Stimulated activated CD4-positive, alpha-beta T cell treated with anti-CD3 and anti-CD28 coated beads, Interleukin-12 subunit alpha, Interleukin-12 subunit beta, amount 100 ng/mL, for 24 hours (primary cell): ENCODE results near the gene TUFT1.

Experiments
- DNase-seq, 2 experiments: peaks; one replicate each; pipeline ENCODE4 v3.0.0-alpha.2; 2020; ENCODE audit warnings: low read depth in 2 of 2

TUFT1 gene, protein sequence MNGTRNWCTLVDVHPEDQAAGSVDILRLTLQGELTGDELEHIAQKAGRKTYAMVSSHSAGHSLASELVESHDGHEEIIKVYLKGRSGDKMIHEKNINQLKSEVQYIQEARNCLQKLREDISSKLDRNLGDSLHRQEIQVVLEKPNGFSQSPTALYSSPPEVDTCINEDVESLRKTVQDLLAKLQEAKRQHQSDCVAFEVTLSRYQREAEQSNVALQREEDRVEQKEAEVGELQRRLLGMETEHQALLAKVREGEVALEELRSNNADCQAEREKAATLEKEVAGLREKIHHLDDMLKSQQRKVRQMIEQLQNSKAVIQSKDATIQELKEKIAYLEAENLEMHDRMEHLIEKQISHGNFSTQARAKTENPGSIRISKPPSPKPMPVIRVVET

DNA sequence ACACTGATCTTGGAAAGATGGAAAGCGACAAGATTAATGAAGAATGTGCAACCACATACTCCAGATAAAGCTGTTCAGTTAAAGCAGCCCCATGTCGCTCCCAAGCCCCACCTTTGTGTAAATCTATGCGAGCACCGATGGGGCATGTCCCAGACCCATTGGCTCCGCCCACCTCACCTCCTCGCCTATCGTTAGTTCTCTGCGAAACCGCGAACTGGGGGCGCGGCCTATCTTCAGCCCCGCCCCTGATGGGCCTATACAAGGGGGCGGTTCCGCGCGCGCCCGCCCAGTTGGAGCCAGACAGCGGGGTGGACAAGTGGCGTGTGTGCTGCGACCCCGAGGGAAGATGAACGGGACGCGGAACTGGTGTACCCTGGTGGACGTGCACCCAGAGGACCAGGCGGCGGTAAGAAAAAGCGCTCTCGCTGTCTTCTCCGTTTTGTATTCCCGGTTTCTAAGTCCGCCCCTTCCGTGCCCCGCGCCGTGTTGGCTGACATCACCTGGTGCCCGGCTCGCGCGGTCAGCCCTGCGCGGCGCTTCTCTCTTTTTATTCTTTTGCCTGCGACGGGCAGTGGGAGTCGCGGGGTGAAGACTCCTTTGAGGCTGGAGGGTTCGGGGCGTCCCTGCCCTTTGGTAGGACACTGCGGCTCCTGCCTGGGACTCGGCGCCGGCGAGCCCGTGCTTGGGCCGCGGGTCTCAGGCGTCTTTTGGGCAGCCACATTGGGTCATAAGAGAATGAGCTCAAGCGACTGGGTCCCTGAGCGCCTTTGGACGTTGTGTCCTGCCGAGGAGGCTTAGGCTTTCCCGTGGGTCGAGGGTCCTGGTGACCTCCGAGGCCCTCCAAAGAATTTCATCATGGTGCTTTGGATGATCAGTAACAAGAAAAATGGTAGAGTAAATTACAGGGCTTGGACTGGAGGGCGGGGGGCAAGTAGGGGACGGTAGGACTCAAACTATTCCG is at the start of gene TUFT1:
TUFT1 (plus strand) TSS at position 289 of the 961 bp plus-strand sequence; CDS start at position 347, 58 bp downstream.
- DNase-seq: peak; percentile 73 to 93

DNA sequence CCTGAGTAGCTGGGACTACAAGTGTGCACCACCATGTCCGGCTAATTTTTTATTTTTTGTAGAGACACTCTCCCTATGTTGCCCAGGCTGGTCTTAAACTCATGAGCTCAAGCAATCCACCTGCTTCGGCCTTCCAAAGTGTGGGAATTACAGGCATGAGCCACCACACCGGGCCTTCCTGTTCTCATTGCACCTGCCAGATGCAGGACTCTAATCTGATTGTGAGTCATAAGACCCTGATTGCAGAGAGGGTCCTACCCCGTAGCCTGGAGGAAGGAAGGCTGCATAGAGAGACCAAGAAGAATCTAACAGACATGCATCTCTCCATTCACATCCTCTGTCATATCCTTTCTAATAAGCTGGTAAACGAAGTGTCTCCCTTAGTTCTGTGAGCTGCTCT is 48.5 kb upstream of the TUFT1 start:
- DNase-seq: no peak

DNA sequence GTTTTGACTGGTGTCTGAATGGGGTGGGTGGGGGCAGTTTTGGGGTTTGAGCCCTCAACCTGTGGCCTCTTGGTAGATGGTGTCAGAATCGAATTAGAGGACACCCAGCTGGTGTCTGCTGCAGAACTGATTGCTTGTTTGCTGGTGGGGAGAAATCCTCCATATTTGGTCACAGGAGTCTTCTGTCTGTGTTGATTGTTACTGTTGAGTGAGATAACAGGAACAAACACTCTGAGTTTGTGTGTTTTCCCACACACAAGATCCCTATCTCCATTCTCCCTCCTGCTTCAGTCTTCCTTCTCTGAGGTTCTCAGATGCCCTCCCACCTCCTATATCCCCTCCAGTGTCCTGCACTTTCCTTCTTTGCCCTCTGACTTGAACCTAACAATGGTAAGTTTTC is 48.0 kb upstream of the TUFT1 start:
- DNase-seq: no peak

DNA sequence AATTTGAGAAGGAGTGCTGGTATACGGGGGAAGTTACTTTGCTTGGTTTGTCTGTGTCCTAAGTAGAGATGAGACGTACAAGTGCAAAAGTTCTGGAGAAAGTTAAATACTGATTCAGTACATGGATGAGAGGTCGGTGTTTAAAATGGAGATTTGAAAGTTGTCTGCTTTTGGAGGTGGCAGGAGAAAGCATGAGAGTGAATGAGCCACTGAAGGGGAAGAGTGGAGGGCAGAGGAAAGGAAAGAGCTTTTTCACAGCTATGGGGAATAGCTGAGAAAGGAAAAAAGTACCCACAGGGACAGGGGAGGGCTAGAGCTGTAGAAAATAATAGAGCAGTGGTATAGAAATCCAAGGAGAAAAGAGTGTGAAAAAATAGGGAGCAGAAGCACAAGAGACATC is 47.1 kb upstream of the TUFT1 start:
- no peak for DNase-seq

DNA sequence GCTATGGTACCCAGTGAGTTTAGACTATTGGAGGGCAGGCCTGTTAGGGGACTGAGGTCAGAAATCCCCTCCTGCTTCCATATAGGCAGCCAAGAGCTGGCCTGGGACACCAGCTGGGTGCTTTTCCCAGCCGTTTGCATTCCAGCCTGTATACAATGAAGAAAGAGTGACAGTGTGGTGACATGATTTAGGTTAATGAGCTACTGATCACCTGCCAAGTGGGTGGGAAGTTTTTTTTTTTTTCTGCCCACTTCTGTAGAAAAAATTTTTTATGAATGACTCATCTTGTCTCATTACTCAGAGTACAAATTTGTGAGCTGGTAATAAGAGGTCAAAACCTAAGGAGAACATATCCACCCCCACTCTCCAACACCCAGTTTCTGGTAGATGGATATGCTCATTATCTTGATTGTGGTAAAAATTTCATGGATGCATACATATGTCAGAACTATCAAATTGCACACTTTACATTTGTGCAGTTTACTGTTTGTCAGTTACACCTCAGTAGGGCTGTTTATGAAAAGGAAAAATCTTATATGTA is 45.3 kb upstream of the TUFT1 start:
- DNase-seq: no peak

DNA sequence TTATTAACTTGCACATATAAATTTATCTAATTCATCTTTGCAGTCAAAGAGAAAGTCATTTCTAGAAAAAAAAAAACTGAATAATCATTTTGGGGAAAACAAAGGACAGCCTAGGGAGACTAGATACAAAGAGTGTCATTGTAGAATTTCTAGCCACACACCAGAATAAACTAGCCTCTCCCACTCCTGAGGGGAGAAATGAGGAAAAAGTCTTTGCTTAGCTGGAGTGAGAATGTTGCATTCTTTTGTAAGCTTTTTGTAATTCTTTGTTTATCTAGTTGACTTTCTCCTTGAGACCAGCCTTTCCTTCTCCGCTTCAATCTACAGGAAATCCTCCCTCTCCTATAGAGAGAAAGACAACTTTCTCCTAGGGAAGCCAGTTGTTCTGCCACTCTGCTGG is 44.8 kb upstream of the TUFT1 start:
- no peak for DNase-seq

DNA sequence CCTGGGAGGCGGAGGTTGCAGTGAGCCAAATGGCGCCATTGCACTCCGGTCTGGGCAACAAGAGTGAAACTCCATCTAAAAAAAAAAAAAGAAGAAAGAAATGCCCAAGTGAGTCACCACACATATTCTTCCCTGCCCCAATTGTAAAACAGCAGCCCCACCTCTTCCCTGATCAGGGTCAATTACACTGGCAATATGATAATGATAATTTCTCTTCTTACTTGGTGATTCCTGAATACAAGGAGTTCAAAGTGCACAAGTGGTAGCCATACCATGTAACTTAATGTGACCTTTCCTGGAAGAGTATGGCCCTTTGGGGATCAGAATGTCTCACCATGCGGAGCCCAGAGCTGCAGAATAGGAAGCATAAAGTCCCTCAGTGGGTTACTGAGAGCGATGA is 40.7 kb upstream of the TUFT1 start:
- DNase-seq: no peak

DNA sequence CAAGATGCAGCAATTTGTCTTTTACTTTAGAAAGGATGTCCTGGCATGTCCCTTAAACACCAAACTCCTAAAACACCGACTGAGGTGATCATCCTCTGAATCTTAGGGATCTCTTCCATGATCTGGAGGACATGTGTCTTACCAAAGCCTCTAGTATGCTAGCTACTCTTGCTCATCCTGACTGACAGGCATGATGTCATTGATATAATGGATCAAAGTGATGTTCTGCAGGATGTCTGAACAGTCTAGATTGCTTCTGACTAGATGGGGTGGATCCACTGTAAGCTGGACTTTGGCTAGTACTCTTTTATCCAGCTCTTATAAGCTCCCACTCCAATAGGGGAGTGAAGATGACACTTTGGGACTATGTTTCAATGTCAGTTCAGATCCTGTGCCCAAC is 40.2 kb upstream of the TUFT1 start:
- no peak for DNase-seq

DNA sequence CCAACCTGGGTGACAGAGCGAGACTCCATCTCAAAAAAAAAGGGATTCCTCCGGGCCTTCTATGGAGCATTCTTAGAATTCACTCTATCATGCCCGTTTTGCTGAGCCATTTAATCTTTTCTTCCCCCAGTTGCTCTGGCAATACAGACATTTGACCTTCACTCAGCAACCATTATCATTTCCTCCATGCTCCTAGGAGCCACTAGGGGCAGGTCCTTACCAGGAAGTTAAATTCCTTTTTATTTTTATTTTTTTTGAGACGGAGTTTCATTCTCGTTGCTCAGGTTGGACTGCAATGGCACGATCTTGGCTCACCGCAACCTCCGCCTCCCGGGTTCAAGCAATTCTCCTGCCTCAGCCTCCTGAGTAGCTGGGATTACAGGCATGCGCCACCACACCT is 38.6 kb upstream of the TUFT1 start:
- no peak for DNase-seq

DNA sequence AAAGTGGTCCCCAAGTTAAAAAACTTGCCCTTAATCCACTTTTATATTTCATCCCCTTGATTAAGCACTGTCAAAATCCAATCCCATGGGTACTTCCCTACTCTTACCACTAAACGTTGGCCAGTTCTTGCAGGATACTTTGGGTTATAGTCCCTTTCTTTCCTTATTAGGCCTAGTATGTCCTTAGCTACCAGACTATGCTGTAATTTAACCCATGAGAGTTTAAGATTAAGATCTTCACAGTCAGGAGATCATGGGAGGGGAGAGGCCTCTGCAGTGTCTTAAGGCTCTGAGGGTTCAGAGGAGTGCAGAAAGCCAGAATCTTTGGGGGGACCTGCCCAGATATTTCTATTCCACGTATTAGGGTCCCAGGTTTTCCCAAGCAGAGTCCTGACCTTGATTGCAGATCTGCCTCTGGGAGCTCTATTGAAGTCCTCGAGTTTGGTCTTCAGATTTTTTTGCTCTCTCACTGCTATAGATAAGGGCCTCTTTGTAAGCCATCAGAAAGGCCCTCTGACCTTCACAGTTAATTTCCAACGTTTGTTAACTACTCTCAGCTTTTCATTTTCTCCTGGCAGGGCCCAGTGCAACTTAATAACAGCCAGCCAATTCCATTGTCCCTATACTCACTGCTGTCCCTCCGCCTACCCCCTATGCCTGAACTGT is 37.9 kb upstream of the TUFT1 start:
- no peak for DNase-seq

DNA sequence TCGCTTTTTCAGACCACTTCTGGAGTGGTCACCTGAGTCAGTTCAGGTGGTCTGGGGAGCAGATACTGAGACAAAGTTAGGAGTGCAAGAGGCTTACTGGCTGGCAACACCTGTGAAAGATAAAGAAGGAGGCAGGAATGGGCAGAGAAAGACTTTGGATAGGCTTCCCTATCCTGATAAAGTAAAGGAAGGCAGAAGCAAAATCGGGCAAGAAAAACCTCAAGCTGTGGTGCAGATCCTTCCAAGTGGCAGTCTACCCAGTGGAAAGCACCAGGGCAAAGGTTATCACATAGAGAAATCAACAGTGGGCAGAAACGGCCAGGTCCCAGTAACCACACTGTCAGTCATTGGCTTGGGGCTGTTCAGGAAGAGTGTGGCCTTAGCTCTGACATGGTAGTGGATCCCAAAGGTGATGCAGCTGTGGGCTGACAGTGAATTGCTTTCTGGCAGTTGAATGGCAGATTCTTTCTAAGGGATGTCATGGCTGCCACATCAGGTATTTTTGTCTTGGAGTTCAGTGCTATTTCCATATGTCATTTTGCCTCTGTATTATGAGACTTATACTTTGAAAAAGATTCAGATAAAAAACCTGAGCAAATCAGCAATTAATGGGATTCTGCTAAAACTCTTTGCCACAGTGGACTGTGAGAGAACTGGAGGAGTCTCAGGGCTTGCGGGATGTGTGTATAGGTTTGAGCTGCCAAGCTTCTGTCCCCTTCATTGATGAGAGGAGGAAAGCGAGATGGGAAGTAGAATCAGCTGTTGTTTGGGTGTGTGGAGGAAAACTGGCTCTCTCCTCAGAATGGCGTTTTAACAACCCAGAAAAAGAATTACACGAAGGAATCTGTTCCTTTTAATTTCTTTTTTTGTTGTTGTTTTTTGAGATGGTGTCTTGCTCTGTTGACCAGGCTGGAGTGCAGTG is 37.0 kb upstream of the TUFT1 start:
- no peak for DNase-seq

DNA sequence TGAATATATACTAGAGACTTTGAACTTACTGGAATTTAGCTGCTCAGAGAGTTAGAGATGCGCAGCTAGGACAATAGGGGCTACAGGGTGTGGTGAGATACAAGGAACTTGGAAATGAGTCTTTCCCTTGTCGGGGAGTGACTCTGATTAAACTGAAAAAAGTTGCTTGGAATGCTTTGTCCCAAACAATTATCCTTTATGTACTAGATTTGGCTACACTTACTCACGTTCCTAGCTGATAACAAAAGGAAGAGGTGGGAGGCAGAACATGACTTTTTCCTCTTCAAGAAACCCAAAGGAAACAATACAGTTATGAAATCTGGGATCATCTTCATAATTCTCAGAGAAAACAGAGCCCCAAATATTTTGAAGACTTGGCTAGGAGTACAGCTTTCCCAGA is 35.9 kb upstream of the TUFT1 start:
- no peak for DNase-seq

DNA sequence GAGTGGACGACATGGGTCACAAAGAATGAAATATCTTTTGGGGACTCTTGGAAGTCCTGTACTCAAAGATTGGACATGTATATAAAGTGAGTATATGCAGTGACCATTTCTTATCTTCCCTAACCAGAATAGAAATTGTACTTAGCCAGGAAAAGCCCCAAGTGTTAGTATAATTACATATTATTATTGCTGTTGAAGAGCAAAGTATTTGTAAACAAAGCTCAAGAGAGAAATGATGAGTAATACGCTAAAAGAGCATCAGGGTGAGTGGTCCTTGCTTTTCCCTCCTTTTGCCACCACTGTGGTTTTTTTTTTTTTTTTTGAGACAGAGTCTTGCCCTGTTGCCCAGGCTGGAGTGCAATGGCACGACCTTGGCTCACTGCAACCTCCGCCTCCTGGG is 35.4 kb upstream of the TUFT1 start:
- no peak for DNase-seq

DNA sequence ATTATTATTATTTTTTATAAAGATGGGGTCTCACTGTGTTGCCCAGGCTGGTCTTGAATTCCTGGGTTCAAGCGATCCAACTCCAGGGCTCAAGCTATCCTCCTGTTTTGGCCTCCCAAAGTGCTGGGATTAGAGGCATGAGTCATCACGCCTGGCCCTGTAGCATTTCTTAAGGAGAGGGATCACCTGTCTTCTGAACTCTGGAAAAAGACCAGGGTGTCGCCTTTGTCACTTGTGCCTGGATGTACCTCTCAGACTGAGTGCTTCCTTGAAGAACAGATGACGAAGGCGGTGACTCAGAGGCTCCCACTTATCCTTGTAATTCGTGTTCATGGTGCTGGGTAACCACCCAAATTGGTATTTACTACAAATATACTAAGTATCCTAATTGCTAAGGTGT is 31.3 kb upstream of the TUFT1 start:
- no peak for DNase-seq

DNA sequence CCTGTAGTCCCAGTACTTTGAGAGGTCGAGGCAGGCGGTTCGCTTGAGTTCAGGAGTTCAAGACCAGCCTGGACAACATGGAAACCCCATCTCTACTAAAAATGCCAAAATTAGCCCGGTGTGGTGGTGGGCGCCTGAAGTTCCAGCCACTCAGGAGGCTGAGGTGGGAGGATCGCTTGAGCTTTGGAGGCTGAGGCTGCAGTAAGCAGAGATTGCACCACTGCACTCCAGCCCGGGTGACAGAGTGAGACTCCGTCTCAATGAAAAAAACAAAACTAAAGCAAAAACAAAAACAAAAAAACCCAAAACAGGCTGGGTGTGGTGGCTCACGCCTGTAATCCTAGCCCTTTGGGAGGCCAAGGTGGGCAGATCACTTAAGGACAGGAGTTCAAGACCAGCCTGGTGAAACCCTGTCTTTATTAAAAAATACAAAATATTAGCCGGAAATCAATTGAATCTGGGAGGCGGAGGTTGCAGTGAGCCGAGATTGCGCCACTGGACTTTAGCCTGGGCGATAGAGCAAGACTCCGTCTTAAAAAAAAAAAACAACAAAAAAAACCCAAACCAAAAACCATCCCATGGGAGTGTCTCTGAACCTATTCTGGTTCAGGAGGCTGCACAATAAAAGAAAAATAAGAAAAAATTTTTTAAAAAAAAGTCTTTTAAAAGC is 30.6 kb upstream of the TUFT1 start:
- DNase-seq: no peak

DNA sequence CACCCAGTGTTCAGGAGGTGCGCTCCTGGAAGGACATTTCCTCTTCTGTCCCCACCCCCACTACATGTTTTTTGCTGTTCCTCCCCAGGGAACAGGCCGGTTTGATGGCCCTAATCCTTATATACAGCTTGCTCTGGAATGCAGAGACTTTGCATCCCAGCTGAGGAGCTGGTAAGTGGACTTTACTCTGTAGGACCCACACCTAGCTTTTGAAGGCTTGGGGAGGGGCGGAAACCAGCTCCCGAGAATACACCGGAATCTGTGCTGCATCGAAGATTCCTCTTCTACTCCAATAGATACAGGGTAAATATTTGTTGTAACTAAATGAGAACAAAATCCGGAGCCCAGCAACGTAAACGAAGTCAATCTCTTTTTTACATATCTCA is 30.1 kb upstream of the TUFT1 start:
- DNase-seq: no peak

DNA sequence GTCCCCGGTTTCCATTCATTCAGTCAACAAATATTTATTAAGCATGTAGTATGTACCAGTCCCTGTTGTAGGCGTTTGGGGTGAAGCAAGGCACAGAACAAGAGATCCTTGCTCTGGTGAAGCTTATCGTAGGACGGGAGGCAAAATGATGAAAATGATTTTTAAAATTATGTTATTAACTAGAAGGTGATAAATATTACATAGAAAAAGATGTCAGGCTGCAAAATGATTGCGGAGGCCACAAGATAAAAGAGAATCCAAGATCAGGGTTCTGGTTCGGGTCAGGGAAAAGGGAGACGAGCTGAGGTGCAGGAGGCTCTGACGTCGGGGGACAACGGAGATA is 29.5 kb upstream of the TUFT1 start:
- no peak for DNase-seq

DNA sequence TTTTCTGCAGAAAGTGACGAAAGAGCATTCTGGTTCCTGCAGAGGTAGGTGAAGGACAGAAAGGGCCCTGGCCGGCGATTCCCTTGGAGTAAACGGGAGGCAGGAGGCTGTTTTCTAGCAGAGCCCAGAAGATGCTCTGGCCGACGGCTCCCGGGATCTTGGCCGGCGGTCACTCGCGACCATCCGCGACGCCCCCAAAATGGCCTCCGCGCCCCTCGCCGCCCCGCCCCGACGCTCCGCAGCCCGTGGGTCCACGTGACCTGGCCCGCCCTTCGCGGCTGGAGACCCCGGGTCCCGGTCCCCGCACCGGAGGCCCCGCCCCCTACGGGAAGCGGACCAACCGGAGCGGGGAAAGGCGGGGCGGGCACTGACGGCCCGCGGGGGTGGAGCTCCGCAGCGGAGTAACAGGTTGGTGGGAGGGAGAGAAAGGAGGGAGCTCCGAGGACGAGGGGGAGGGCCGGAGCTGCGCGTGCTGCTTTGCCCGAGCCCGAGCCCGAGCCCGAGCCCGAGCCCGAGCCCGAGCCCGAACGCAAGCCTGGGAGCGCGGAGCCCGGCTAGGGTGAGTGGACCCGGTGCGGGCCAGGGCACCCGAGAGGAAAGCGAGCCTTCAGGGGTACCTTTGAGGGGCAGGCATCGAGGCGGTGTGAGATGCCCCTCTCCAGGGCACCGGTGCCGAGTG is 29.0 kb upstream of the TUFT1 start, which contains the start of gene CGN:
CGN (plus strand) TSS at position 431 of the 679 bp plus-strand sequence. CDS start 7,133 bp downstream, outside the sequence.
- peak; percentile 69 to 81 for DNase-seq

DNA sequence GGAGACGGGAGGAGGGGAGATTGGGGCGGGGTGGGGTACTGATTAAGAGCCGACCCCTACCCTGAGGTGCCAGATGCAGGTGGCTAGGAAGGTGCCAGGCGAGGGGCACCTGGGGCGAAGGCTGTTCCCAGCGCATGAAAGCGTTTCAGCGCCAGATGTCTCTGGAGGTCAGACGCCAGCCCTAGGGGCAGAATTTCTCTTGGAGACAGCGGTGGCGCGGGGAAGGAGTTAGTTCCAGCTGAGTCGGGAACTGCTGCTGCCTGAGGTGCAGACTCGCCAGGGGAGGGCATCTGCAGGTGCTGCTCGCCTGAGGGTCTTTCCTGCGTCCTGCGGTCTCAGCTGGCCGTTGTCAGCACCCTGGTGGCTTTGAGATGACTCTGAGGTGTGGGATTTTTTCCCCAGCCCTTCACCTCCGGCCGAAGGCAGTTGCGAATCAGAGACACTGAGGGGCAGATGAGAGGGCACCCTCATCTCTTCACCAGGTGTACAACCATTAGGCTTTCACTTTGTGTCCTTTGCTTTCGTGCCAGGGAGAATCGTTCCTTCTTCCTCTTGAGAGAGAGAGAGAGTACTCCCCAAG is 28.4 kb upstream of the TUFT1 start:
- DNase-seq: peak in 1 of 2 experiments; percentile 15
